NAMALWA (cell line): ENCODE results near the gene CENPF.
A peak's percentile ranks its signal among the peaks of the same experiment; 100 is the strongest.
"Not testable (repeated sequence)": the region's sequence is repeated elsewhere in the genome, so short reads cannot be mapped to it uniquely, and the experiment has no call there.

Source experiments
- DNase-seq: peaks from one replicate; pipeline ENCODE4 v3.0.0-alpha.2; 2015; ENCODE audit warnings: low spot score

The CENPF gene

GRCh38 chr1:214583113-214583512 lies 19.9 kb upstream of the CENPF start:
- no peak for DNase-seq

GRCh38 chr1:214583824-214584554 lies 19.0 kb upstream of the CENPF start:
- DNase-seq: no peak

- DNase-seq: peak; percentile 47
Measured at GRCh38 chr1:214584805-214585766, 17.9 kb upstream of the CENPF start.

GRCh38 chr1:214586621-214587020 lies 16.4 kb upstream of the CENPF start:
- DNase-seq: no peak

GRCh38 chr1:214587165-214587564 lies 15.8 kb upstream of the CENPF start:
- no peak for DNase-seq

- DNase-seq: no peak
Measured at GRCh38 chr1:214588963-214589597, 13.9 kb upstream of the CENPF start.

- no peak for DNase-seq
Measured at GRCh38 chr1:214590696-214591095, 12.3 kb upstream of the CENPF start.

GRCh38 chr1:214591918-214592317 lies 11.1 kb upstream of the CENPF start:
- DNase-seq: not testable (repeated sequence)

GRCh38 chr1:214593158-214593557 lies 9.8 kb upstream of the CENPF start:
- no peak for DNase-seq

GRCh38 chr1:214603819-214604252 lies 841 bp downstream of the CENPF start:
- DNase-seq: peak; percentile 46

GRCh38 chr1:214604523-214604922 lies 1.5 kb downstream of the CENPF start:
- peak; percentile 15 for DNase-seq

- not testable (repeated sequence) for DNase-seq
Measured at GRCh38 chr1:214605484-214605883, 2.5 kb downstream of the CENPF start.

GRCh38 chr1:214605933-214606925 lies 3.2 kb downstream of the CENPF start:
- DNase-seq: not testable (repeated sequence)

- DNase-seq: not testable (repeated sequence)
Measured at GRCh38 chr1:214607492-214608215, 4.7 kb downstream of the CENPF start.

GRCh38 chr1:214608216-214608783 lies 5.3 kb downstream of the CENPF start:
- not testable (repeated sequence) for DNase-seq

- not testable (repeated sequence) for DNase-seq
Measured at GRCh38 chr1:214608817-214609216, 5.8 kb downstream of the CENPF start.

- DNase-seq: no peak
Measured at GRCh38 chr1:214609692-214610091, 6.7 kb downstream of the CENPF start.

- not testable (repeated sequence) for DNase-seq
Measured at GRCh38 chr1:214610136-214610535, 7.1 kb downstream of the CENPF start.

- DNase-seq: no peak
Measured at GRCh38 chr1:214615109-214615508, 12.1 kb downstream of the CENPF start.

- no peak for DNase-seq
Measured at GRCh38 chr1:214615871-214616270, 12.9 kb downstream of the CENPF start.
